Measurements from ENCODE around the gene SLC25A34.

GRCh38 chr1:15744122-15744679, 8.1 kb downstream of the SLC25A34 start:
- no peak for TF ChIP-seq POLR2A (IDR thresholded peaks at IDR 0.05; ENCODE audit: low read depth, low read length)
- TF ChIP-seq POLR2AphosphoS5 (IDR thresholded peaks at IDR 0.05; ENCODE audit: low read depth, low read length), result no peak
